Stimulated activated CD4-positive, alpha-beta T cell treated with anti-CD3 and anti-CD28 coated beads, Interleukin-2, amount 100 ng/mL, for 48 hours (primary cell): ENCODE results near the gene ARG2.

Experiments used
- DNase-seq, 2 donors: peaks; one replicate each; pipeline ENCODE4 v3.0.0-alpha.2; 2020

The ARG2 gene

GRCh38 chr14:67641902-67642749 is 22.4 kb downstream of the ARG2 start:
- DNase-seq = no peak

GRCh38 chr14:67643713-67644112 is 24.0 kb downstream of the ARG2 start:
- DNase-seq = no peak

GRCh38 chr14:67644428-67644827 is 24.7 kb downstream of the ARG2 start:
- DNase-seq = no peak

GRCh38 chr14:67645414-67645813 is 25.7 kb downstream of the ARG2 start:
- DNase-seq = no peak

GRCh38 chr14:67646131-67646530 is 26.4 kb downstream of the ARG2 start:
- no peak for DNase-seq

- no peak for DNase-seq
Measured at GRCh38 chr14:67650151-67650550, 30.4 kb downstream of the ARG2 start.

GRCh38 chr14:67650694-67651093 is 31.0 kb downstream of the ARG2 start:
- DNase-seq = no peak

- DNase-seq = no peak
Measured at GRCh38 chr14:67652189-67652588, 32.5 kb downstream of the ARG2 start.

GRCh38 chr14:67653651-67654280 is 34.0 kb downstream of the ARG2 start:
- no peak for DNase-seq

- DNase-seq = no peak
Measured at GRCh38 chr14:67663633-67664032, 43.9 kb downstream of the ARG2 start.

- DNase-seq = no peak
Measured at GRCh38 chr14:67665868-67666267, 46.1 kb downstream of the ARG2 start.

GRCh38 chr14:67666750-67667449 is 47.2 kb downstream of the ARG2 start:
- no peak for DNase-seq

GRCh38 chr14:67668559-67668958 is 48.8 kb downstream of the ARG2 start:
- DNase-seq = no peak

GRCh38 chr14:67673451-67673850 is 53.7 kb downstream of the ARG2 start:
- DNase-seq = no peak

GRCh38 chr14:67674139-67674479 is 54.4 kb downstream of the ARG2 start:
- peak; percentile 40 to 41 for DNase-seq

- peak; percentile 65 to 68 for DNase-seq
Measured at GRCh38 chr14:67674480-67675218, 54.9 kb downstream of the ARG2 start, which contains the start of gene VTI1B. VTI1B (minus strand) TSS chr14:67674632; CDS start chr14:67674489, 143 bp downstream.

- no peak for DNase-seq
Measured at GRCh38 chr14:67675219-67675582, 55.5 kb downstream of the ARG2 start.

- DNase-seq = no peak
Measured at GRCh38 chr14:67679006-67679405, 59.3 kb downstream of the ARG2 start.

GRCh38 chr14:67680121-67680602 is 60.4 kb downstream of the ARG2 start:
- DNase-seq = no peak

GRCh38 chr14:67680941-67681340 is 61.2 kb downstream of the ARG2 start:
- DNase-seq = no peak

GRCh38 chr14:67683842-67684241 is 64.1 kb downstream of the ARG2 start:
- DNase-seq = no peak

- no peak for DNase-seq
Measured at GRCh38 chr14:67690011-67690410, 70.3 kb downstream of the ARG2 start.

- peak; percentile 65 to 67 for DNase-seq
Measured at GRCh38 chr14:67694791-67695393, 75.2 kb downstream of the ARG2 start.
